Memory B cell (primary cell): Measurements from ENCODE around the gene SLC17A8.

Experiments used
- ATAC-seq: fragments of 150-1000 bp; cut with Tn5 transposase; 2 replicates; pipeline ENCODE4 v1.10.0; 2021; ENCODE audit warnings: low read depth, mild to moderate bottlenecking, moderate library complexity
- DNase-seq, 2 donors: peaks; one replicate each; pipeline ENCODE4 v3.0.0; 2022; ENCODE audit warnings: low spot score in 2 of 2
- H3K27ac Mint-ChIP-seq: one replicate; pipeline ENCODE4 v1.8.0; 2022; ENCODE audit warnings: mild to moderate bottlenecking, moderate library complexity, mixed read lengths
- H3K27me3 Mint-ChIP-seq: one replicate; pipeline ENCODE4 v1.8.0; 2022; ENCODE audit warnings: mixed read lengths
- H3K36me3 Mint-ChIP-seq: one replicate; pipeline ENCODE4 v1.8.0; 2022; ENCODE audit warnings: mild to moderate bottlenecking, mixed read lengths
- H3K4me1 Mint-ChIP-seq: one replicate; pipeline ENCODE4 v1.8.0; 2022; ENCODE audit warnings: mixed read lengths
- H3K4me3 Mint-ChIP-seq: one replicate; pipeline ENCODE4 v1.8.0; 2022; ENCODE audit warnings: mild to moderate bottlenecking, moderate library complexity, mixed read lengths
- H3K9me3 Mint-ChIP-seq: one replicate; pipeline ENCODE4 v1.8.0; 2022; ENCODE audit warnings: mixed read lengths

The SLC17A8 gene

GRCh38 chr12:100346660-100347059, 10.2 kb upstream of the SLC17A8 start:
- H3K36me3 Mint-ChIP-seq = no peaks in the 10 kb centered on the region
- ATAC-seq (no peak), DNase-seq (no peak)
- peaks cover 3% of the 10 kb centered on the region for H3K9me3 Mint-ChIP-seq
- no peak overlapping the region for H3K27ac Mint-ChIP-seq
- H3K4me3 Mint-ChIP-seq = no peak overlapping the region
- H3K4me1 Mint-ChIP-seq = no peaks in the 10 kb centered on the region
- H3K27me3 Mint-ChIP-seq = no peaks in the 10 kb centered on the region

GRCh38 chr12:100348657-100349454, 8.0 kb upstream of the SLC17A8 start:
- H3K9me3 Mint-ChIP-seq = no peaks in the 10 kb centered on the region
- ATAC-seq = no peak

GRCh38 chr12:100359248-100359647, 2.4 kb downstream of the SLC17A8 start:
- no peaks in the 10 kb centered on the region for H3K9me3 Mint-ChIP-seq
- H3K27me3 Mint-ChIP-seq = peaks cover 20% of the 10 kb centered on the region
- H3K36me3 Mint-ChIP-seq = no peaks in the 10 kb centered on the region
- no peak overlapping the region for H3K27ac Mint-ChIP-seq
- DNase-seq (no peak), ATAC-seq (no peak)
- H3K4me3 Mint-ChIP-seq = no peak overlapping the region
- H3K4me1 Mint-ChIP-seq = no peaks in the 10 kb centered on the region

More at GRCh38 chr12:100348657-100349454, 8.0 kb upstream of the SLC17A8 start:
- Mint-ChIP-seq H3K4me1 (no peaks in the 10 kb centered on the region), H3K27me3 (no peaks in the 10 kb centered on the region), H3K4me3 (no peak overlapping the region), H3K36me3 (no peaks in the 10 kb centered on the region), H3K27ac (no peak overlapping the region)
- no peak for DNase-seq

DNA sequence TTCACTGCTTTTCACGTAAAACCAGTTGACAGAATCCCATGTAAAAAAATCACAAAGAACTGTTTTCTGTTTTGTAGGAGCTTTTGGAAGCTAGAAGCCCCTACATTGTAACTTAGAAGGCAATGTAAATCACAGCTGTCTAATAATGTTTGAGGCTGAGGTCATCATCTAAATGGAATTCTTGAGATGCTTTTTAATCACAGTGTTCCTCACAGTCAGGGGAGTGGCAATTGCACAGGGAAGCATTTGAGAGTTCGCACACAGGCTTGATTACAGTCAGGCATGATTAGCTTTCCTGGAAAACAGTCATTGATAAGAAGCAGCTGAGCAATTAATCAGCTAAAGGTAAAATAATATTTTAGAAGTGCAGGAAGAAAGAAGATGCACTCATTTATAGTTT, 2.9 kb downstream of the SLC17A8 start:
- Mint-ChIP-seq H3K27ac (no peak overlapping the region), H3K27me3 (peaks cover 22% of the 10 kb centered on the region), H3K36me3 (no peaks in the 10 kb centered on the region), H3K9me3 (no peaks in the 10 kb centered on the region), H3K4me3 (no peak overlapping the region), H3K4me1 (no peaks in the 10 kb centered on the region)
- DNase-seq (no peak), ATAC-seq (no peak)

DNA sequence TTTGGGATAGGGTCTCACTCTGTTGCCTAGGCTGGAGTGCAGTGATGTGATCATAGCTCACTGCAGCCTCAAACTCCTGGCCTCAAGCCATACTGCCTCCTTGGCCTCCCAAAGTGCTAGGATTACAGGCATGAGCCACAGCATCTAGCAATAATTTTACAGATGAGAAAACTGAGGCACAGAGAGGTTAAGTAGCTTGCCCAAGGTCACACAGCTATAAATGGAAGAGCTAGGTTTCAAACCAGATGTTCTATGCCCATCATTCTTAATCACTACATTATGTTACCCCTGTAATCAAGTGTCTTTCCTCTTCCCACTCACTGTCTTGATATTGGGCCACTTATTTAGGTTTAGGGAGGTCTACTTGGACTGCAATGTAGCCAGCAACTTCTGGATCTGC, 3.6 kb downstream of the SLC17A8 start:
- Mint-ChIP-seq H3K27me3 (peaks cover 21% of the 10 kb centered on the region), H3K27ac (no peak overlapping the region), H3K36me3 (no peaks in the 10 kb centered on the region), H3K4me3 (no peak overlapping the region), H3K9me3 (no peaks in the 10 kb centered on the region), H3K4me1 (no peaks in the 10 kb centered on the region)
- DNase-seq (no peak), ATAC-seq (no peak)

- DNase-seq = no peak
Observed at GRCh38 chr12:100364324-100364723, 7.5 kb downstream of the SLC17A8 start.

GRCh38 chr12:100365411-100365810, 8.5 kb downstream of the SLC17A8 start:
- no peak overlapping the region for H3K4me3 Mint-ChIP-seq
- DNase-seq (no peak), ATAC-seq (no peak)
- H3K27ac Mint-ChIP-seq = no peak overlapping the region
- peaks cover 11% of the 10 kb centered on the region for H3K27me3 Mint-ChIP-seq
- no peaks in the 10 kb centered on the region for H3K4me1 Mint-ChIP-seq
- peaks cover 1% of the 10 kb centered on the region for H3K9me3 Mint-ChIP-seq
- H3K36me3 Mint-ChIP-seq = no peaks in the 10 kb centered on the region

More at GRCh38 chr12:100364324-100364723, 7.5 kb downstream of the SLC17A8 start:
- Mint-ChIP-seq H3K4me3 (no peak overlapping the region), H3K27ac (no peak overlapping the region), H3K27me3 (peaks cover 14% of the 10 kb centered on the region), H3K9me3 (no peaks in the 10 kb centered on the region), H3K36me3 (no peaks in the 10 kb centered on the region), H3K4me1 (no peaks in the 10 kb centered on the region)
- no peak for ATAC-seq

- H3K4me1 Mint-ChIP-seq = no peaks in the 10 kb centered on the region
- no peaks in the 10 kb centered on the region for H3K36me3 Mint-ChIP-seq
Observed at GRCh38 chr12:100368066-100368465, 11.2 kb downstream of the SLC17A8 start.

GRCh38 chr12:100371146-100371545, 14.3 kb downstream of the SLC17A8 start:
- Mint-ChIP-seq H3K27me3 (no peaks in the 10 kb centered on the region), H3K9me3 (peaks cover 1% of the 10 kb centered on the region), H3K36me3 (no peaks in the 10 kb centered on the region), H3K4me1 (no peaks in the 10 kb centered on the region), H3K4me3 (no peak overlapping the region), H3K27ac (no peak overlapping the region)
- no peak for ATAC-seq
- DNase-seq = no peak

More at GRCh38 chr12:100368066-100368465, 11.2 kb downstream of the SLC17A8 start:
- DNase-seq = no peak
- H3K27me3 Mint-ChIP-seq = peaks cover 4% of the 10 kb centered on the region
- no peak for ATAC-seq
- no peak overlapping the region for H3K4me3 Mint-ChIP-seq
- H3K9me3 Mint-ChIP-seq = peaks cover 1% of the 10 kb centered on the region
- H3K27ac Mint-ChIP-seq = no peak overlapping the region

- Mint-ChIP-seq H3K27ac (no peak overlapping the region), H3K9me3 (peaks cover 1% of the 10 kb centered on the region), H3K27me3 (no peaks in the 10 kb centered on the region), H3K4me1 (no peaks in the 10 kb centered on the region), H3K4me3 (no peak overlapping the region), H3K36me3 (no peaks in the 10 kb centered on the region)
- DNase-seq (no peak), ATAC-seq (no peak)
Observed at GRCh38 chr12:100372853-100373640, 16.2 kb downstream of the SLC17A8 start.

DNA sequence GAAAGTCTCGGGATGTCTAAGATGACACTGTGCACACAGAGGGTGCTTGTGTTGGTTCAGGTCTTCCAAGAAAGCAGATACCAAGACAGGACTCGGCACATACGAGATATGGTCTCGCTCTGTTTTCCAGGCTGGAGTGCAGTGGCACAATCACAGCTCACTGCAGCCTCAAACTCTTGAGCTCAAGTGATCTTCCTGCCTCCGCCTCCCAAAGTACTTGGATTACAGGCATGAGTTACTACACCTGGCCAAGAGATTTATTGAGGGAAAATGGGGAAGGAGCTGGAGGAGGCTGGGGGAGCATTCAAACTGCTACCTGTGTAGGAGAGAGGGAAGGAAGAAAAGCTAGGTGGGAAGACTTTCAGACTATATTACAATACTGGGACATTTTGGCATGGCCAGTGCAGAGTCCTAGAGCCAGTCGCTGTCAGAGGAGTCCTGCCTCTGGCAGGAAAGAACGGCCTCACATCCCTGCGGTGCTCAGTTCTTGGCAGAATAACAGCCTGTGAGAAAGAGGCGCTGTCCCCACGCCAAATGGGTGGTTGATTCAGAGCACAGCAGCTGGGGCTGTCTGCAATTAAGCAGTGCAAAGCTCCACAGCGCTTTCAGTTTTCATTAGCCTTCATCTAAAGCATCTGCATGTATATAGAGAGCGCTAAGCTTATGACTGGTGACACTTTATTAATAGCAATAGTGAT, 18.3 kb downstream of the SLC17A8 start:
- ATAC-seq (no peak), DNase-seq (no peak)
- Mint-ChIP-seq H3K27ac (no peak overlapping the region), H3K9me3 (no peaks in the 10 kb centered on the region), H3K36me3 (no peaks in the 10 kb centered on the region), H3K4me1 (no peaks in the 10 kb centered on the region), H3K27me3 (no peaks in the 10 kb centered on the region), H3K4me3 (no peak overlapping the region)

DNA sequence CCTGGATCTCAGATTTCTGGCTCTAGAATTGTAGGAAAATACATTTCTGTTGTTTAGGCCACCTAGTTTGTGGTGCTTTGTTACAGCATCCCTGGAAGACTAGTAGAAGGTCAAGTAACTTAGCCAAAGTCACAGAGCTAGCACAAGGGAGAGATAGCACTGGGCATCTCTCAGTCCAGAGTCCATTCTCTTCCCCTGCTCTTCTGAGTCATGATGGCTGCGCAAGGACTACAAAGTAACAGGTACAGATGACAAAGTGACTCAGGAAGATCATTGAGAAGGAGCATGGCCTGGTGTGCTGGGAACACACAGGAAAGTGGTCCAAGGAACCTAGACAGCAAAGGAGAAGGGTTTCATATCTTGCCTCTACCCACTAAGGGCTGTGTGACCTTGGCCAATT, 19.3 kb downstream of the SLC17A8 start:
- Mint-ChIP-seq H3K27me3 (no peaks in the 10 kb centered on the region), H3K4me3 (no peak overlapping the region), H3K36me3 (no peaks in the 10 kb centered on the region), H3K9me3 (no peaks in the 10 kb centered on the region), H3K27ac (no peak overlapping the region), H3K4me1 (peaks cover under 1% of the 10 kb centered on the region)
- no peak for DNase-seq
- ATAC-seq = no peak

DNA sequence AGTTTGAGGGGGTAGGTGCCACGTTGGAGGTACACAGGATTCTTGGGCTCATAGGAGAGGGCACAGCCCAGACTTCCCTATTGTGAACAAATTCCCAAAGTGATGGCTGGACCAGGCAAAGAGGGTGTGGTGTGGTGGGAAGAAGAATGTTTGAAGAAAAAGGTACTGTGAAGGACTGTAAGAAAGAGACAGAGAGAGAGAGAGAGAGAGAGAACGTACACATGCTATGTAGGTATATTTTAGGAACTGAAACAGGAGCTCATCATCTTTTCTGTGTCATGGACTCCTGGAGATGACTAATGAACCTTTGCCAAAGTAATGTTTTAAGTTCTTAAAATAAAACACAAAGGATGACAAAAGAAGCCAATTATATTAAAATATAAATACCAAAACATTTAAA, 24.5 kb downstream of the SLC17A8 start:
- Mint-ChIP-seq H3K4me3 (no peak overlapping the region), H3K36me3 (no peaks in the 10 kb centered on the region), H3K4me1 (peaks cover 2% of the 10 kb centered on the region), H3K27me3 (no peaks in the 10 kb centered on the region), H3K27ac (no peak overlapping the region), H3K9me3 (no peaks in the 10 kb centered on the region)
- no peak for DNase-seq
- no peak for ATAC-seq

- Mint-ChIP-seq H3K36me3 (no peaks in the 10 kb centered on the region), H3K4me3 (no peak overlapping the region), H3K4me1 (peaks cover 2% of the 10 kb centered on the region), H3K27ac (no peak overlapping the region), H3K27me3 (no peaks in the 10 kb centered on the region), H3K9me3 (no peaks in the 10 kb centered on the region)
- ATAC-seq (no peak), DNase-seq (no peak)
Observed at GRCh38 chr12:100382338-100382737, 25.5 kb downstream of the SLC17A8 start.
